Measurements from ENCODE around the gene SLC22A4. TPM values are rescaled to one million over a fixed set of nuclear protein-coding genes. Genes with fewer than 3 reads are reported as not detected.

Gene SLC22A4
- polyA plus RNA-seq, 1 donor from 2014 or later, result 2.0 TPM

GRCh38 chr5:132259069-132259851 lies 34.9 kb upstream of the SLC22A4 start:
- no peak overlapping the region for H3K4me2 ChIP-seq (ENCODE audit: low read length)
- H3K9me2 ChIP-seq (ENCODE audit: insufficient read depth, low read length), result no peaks in the 10 kb centered on the region
- H3K27ac ChIP-seq (ENCODE audit: low read length), result no peak overlapping the region
- H3K27me3 ChIP-seq (ENCODE audit: insufficient read depth, low read depth, low read length), result peaks cover 12% of the 10 kb centered on the region
- H3K9me3 ChIP-seq (ENCODE audit: low read length), result no peaks in the 10 kb centered on the region
- H3K9ac ChIP-seq (ENCODE audit: low read length), result no peak overlapping the region
- H3F3A ChIP-seq (ENCODE audit: insufficient read depth, low read length, poor library complexity, severe bottlenecking), result no peaks in the 10 kb centered on the region
- no peak overlapping the region for H3K4me3 ChIP-seq (ENCODE audit: low read length)
- H3K36me3 ChIP-seq (ENCODE audit: insufficient read depth, low read length), result no peaks in the 10 kb centered on the region
- H4K20me1 ChIP-seq (ENCODE audit: insufficient read depth), result no peaks in the 10 kb centered on the region
- H3K79me2 ChIP-seq (replicated peaks; ENCODE audit: insufficient read depth, low read length), result no peaks in the 10 kb centered on the region
- H2AFZ ChIP-seq (ENCODE audit: low read depth, low read length), result no peak overlapping the region
- TF ChIP-seq EP300 (conservative IDR thresholded peaks at IDR 0.05; ENCODE audit: poor library complexity, severe bottlenecking), result no peak
- no peak for TF ChIP-seq SMC3 (conservative IDR thresholded peaks at IDR 0.05; ENCODE audit: poor library complexity)
- TF ChIP-seq POLR2AphosphoS5 (IDR thresholded peaks at IDR 0.05), result no peak
- no peak for TF ChIP-seq TAF1 (IDR thresholded peaks at IDR 0.05; ENCODE audit: low read depth)
- no peak for TF ChIP-seq CTCF (IDR thresholded peaks at IDR 0.05; ENCODE audit: poor library complexity, severe bottlenecking)
- no peak for TF ChIP-seq REST (IDR thresholded peaks at IDR 0.05; ENCODE audit: borderline replicate concordance)

GRCh38 chr5:132260051-132260450 lies 34.1 kb upstream of the SLC22A4 start:
- no peaks in the 10 kb centered on the region for H3K9me3 ChIP-seq (ENCODE audit: low read length)
- H3F3A ChIP-seq (ENCODE audit: insufficient read depth, low read length, poor library complexity, severe bottlenecking), result no peaks in the 10 kb centered on the region
- no peaks in the 10 kb centered on the region for H3K79me2 ChIP-seq (replicated peaks; ENCODE audit: insufficient read depth, low read length)
- no peaks in the 10 kb centered on the region for H3K9me2 ChIP-seq (ENCODE audit: insufficient read depth, low read length)
- no peak overlapping the region for H3K4me3 ChIP-seq (ENCODE audit: low read length)
- no peaks in the 10 kb centered on the region for H4K20me1 ChIP-seq (ENCODE audit: insufficient read depth)
- H3K27ac ChIP-seq (ENCODE audit: low read length), result no peak overlapping the region
- H3K27me3 ChIP-seq (ENCODE audit: insufficient read depth, low read depth, low read length), result peaks cover 12% of the 10 kb centered on the region
- H3K4me2 ChIP-seq (ENCODE audit: low read length), result no peak overlapping the region
- H2AFZ ChIP-seq (ENCODE audit: low read depth, low read length), result no peak overlapping the region
- no peak overlapping the region for H3K9ac ChIP-seq (ENCODE audit: low read length)
- no peak for TF ChIP-seq EP300 (conservative IDR thresholded peaks at IDR 0.05; ENCODE audit: poor library complexity, severe bottlenecking)
- TF ChIP-seq TAF1 (IDR thresholded peaks at IDR 0.05; ENCODE audit: low read depth), result no peak
- no peak for TF ChIP-seq CTCF (IDR thresholded peaks at IDR 0.05; ENCODE audit: poor library complexity, severe bottlenecking)
- TF ChIP-seq SMC3 (conservative IDR thresholded peaks at IDR 0.05; ENCODE audit: poor library complexity), result no peak
- TF ChIP-seq RAD21 (conservative IDR thresholded peaks at IDR 0.05), result no peak
- TF ChIP-seq MXI1 (conservative IDR thresholded peaks at IDR 0.05; ENCODE audit: poor library complexity, severe bottlenecking), result no peak
- TF ChIP-seq POLR2AphosphoS5 (IDR thresholded peaks at IDR 0.05), result no peak
- TF ChIP-seq REST (IDR thresholded peaks at IDR 0.05; ENCODE audit: borderline replicate concordance), result no peak
- no peak for TF ChIP-seq EZH2 (IDR thresholded peaks at IDR 0.05; ENCODE audit: borderline replicate concordance, insufficient read depth, low read length, poor library complexity, severe bottlenecking)
- H3K36me3 ChIP-seq (ENCODE audit: insufficient read depth, low read length), result no peaks in the 10 kb centered on the region
